ENCODE measurements around the gene TNFRSF9. TPM values are rescaled to one million over a fixed set of nuclear protein-coding genes. Genes with fewer than 3 reads are reported as not detected.

TNFRSF9 gene
- polyA plus RNA-seq, 1 donor from 2014 or later, result not detected

DNA sequence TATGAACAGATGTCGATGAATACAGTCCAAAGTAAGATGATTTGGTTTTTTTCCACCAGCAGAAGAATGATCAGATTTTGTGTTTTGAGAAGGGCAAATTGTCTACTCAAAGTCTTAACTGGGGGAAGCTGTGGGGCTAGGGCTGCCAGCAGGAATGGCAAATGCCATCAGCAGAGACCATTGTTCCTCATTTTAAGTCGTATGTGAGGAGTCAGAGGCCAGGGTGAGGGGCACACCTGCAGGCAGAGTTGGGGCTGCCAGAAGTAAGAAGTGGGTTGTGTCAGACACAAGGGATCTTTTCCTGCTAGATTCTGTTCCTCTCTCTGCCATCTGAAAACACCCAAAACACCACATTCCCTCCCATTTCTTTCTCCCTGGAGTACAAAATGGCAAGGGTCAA is 29.6 kb upstream of the TNFRSF9 start:
- Histone ChIP-seq H3K9me3 (ENCODE audit: low read length) (no peaks in the 10 kb centered on the region), H4K20me1 (ENCODE audit: insufficient read depth) (no peaks in the 10 kb centered on the region), H3K79me2 (replicated peaks; ENCODE audit: insufficient read depth, low read length) (peaks cover 8% of the 10 kb centered on the region), H3K4me2 (ENCODE audit: low read length) (no peak overlapping the region), H3K36me3 (ENCODE audit: insufficient read depth, low read length) (peaks cover 13% of the 10 kb centered on the region), H3K9me2 (ENCODE audit: insufficient read depth, low read length) (no peaks in the 10 kb centered on the region), H3K9ac (ENCODE audit: low read length) (no peak overlapping the region), H3K27me3 (ENCODE audit: insufficient read depth, low read depth, low read length) (no peaks in the 10 kb centered on the region), H2AFZ (ENCODE audit: low read depth, low read length) (no peak overlapping the region), H3K4me3 (ENCODE audit: low read length) (no peak overlapping the region), H3K27ac (ENCODE audit: low read length) (no peak overlapping the region), H3F3A (ENCODE audit: insufficient read depth, low read length, poor library complexity, severe bottlenecking) (no peaks in the 10 kb centered on the region)
- TF ChIP-seq SMC3 (conservative IDR thresholded peaks at IDR 0.05; ENCODE audit: poor library complexity), result no peak
- TF ChIP-seq EP300 (conservative IDR thresholded peaks at IDR 0.05; ENCODE audit: poor library complexity, severe bottlenecking), result no peak
- no peak for TF ChIP-seq TAF1 (IDR thresholded peaks at IDR 0.05; ENCODE audit: low read depth)
- TF ChIP-seq, protein P1, sequence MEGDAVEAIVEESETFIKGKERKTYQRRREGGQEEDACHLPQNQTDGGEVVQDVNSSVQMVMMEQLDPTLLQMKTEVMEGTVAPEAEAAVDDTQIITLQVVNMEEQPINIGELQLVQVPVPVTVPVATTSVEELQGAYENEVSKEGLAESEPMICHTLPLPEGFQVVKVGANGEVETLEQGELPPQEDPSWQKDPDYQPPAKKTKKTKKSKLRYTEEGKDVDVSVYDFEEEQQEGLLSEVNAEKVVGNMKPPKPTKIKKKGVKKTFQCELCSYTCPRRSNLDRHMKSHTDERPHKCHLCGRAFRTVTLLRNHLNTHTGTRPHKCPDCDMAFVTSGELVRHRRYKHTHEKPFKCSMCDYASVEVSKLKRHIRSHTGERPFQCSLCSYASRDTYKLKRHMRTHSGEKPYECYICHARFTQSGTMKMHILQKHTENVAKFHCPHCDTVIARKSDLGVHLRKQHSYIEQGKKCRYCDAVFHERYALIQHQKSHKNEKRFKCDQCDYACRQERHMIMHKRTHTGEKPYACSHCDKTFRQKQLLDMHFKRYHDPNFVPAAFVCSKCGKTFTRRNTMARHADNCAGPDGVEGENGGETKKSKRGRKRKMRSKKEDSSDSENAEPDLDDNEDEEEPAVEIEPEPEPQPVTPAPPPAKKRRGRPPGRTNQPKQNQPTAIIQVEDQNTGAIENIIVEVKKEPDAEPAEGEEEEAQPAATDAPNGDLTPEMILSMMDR (IDR thresholded peaks at IDR 0.05; ENCODE audit: poor library complexity, severe bottlenecking), result no peak
- TF ChIP-seq EZH2 (IDR thresholded peaks at IDR 0.05; ENCODE audit: borderline replicate concordance, insufficient read depth, low read length, poor library complexity, severe bottlenecking), result no peak
- no peak for TF ChIP-seq MXI1 (conservative IDR thresholded peaks at IDR 0.05; ENCODE audit: poor library complexity, severe bottlenecking)
- TF ChIP-seq POLR2AphosphoS5 (IDR thresholded peaks at IDR 0.05), result no peak
- TF ChIP-seq RAD21 (conservative IDR thresholded peaks at IDR 0.05), result no peak
- TF ChIP-seq, protein P2, sequence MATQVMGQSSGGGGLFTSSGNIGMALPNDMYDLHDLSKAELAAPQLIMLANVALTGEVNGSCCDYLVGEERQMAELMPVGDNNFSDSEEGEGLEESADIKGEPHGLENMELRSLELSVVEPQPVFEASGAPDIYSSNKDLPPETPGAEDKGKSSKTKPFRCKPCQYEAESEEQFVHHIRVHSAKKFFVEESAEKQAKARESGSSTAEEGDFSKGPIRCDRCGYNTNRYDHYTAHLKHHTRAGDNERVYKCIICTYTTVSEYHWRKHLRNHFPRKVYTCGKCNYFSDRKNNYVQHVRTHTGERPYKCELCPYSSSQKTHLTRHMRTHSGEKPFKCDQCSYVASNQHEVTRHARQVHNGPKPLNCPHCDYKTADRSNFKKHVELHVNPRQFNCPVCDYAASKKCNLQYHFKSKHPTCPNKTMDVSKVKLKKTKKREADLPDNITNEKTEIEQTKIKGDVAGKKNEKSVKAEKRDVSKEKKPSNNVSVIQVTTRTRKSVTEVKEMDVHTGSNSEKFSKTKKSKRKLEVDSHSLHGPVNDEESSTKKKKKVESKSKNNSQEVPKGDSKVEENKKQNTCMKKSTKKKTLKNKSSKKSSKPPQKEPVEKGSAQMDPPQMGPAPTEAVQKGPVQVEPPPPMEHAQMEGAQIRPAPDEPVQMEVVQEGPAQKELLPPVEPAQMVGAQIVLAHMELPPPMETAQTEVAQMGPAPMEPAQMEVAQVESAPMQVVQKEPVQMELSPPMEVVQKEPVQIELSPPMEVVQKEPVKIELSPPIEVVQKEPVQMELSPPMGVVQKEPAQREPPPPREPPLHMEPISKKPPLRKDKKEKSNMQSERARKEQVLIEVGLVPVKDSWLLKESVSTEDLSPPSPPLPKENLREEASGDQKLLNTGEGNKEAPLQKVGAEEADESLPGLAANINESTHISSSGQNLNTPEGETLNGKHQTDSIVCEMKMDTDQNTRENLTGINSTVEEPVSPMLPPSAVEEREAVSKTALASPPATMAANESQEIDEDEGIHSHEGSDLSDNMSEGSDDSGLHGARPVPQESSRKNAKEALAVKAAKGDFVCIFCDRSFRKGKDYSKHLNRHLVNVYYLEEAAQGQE (IDR thresholded peaks at IDR 0.05; ENCODE audit: borderline replicate concordance), result no peak

DNA sequence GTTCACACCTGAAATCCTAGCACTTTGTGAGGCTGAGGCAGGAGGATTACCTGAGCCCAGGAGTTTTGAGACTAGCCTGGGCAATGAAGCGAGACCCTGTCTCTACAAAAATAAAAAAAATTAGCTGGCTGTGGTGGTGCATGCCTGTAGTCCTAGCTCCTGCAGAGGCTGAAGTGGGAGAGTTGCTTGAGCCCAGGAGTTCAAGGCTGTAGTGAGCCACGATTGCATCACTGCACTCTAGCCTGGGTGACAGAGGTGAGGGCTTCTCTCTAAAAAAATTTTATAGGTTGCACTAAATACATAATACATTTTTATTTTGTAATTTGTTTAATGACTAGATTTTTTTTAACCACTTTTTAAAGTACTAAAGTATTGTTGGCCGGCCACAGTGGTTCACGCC is 27.0 kb upstream of the TNFRSF9 start:
- H3K9ac ChIP-seq (ENCODE audit: low read length), result no peak overlapping the region
- peaks cover 13% of the 10 kb centered on the region for H3K36me3 ChIP-seq (ENCODE audit: insufficient read depth, low read length)
- H3K27me3 ChIP-seq (ENCODE audit: insufficient read depth, low read depth, low read length), result no peaks in the 10 kb centered on the region
- no peaks in the 10 kb centered on the region for H3K9me3 ChIP-seq (ENCODE audit: low read length)
- H3K9me2 ChIP-seq (ENCODE audit: insufficient read depth, low read length), result no peaks in the 10 kb centered on the region
- TF ChIP-seq POLR2AphosphoS5 (IDR thresholded peaks at IDR 0.05) (no peak), SMC3 (conservative IDR thresholded peaks at IDR 0.05; ENCODE audit: poor library complexity) (no peak), MXI1 (conservative IDR thresholded peaks at IDR 0.05; ENCODE audit: poor library complexity, severe bottlenecking) (no peak), TAF1 (IDR thresholded peaks at IDR 0.05; ENCODE audit: low read depth) (no peak), EP300 (conservative IDR thresholded peaks at IDR 0.05; ENCODE audit: poor library complexity, severe bottlenecking) (no peak), RAD21 (conservative IDR thresholded peaks at IDR 0.05) (no peak), EZH2 (IDR thresholded peaks at IDR 0.05; ENCODE audit: borderline replicate concordance, insufficient read depth, low read length, poor library complexity, severe bottlenecking) (no peak)
- TF ChIP-seq, protein P2 (IDR thresholded peaks at IDR 0.05; ENCODE audit: borderline replicate concordance), result no peak
- TF ChIP-seq, protein P1 (IDR thresholded peaks at IDR 0.05; ENCODE audit: poor library complexity, severe bottlenecking), result no peak
- no peak overlapping the region for H2AFZ ChIP-seq (ENCODE audit: low read depth, low read length)
- no peak overlapping the region for H3K27ac ChIP-seq (ENCODE audit: low read length)
- H4K20me1 ChIP-seq (ENCODE audit: insufficient read depth), result no peaks in the 10 kb centered on the region
- no peaks in the 10 kb centered on the region for H3F3A ChIP-seq (ENCODE audit: insufficient read depth, low read length, poor library complexity, severe bottlenecking)
- no peak overlapping the region for H3K4me3 ChIP-seq (ENCODE audit: low read length)
- peaks cover 13% of the 10 kb centered on the region for H3K79me2 ChIP-seq (replicated peaks; ENCODE audit: insufficient read depth, low read length)
- H3K4me2 ChIP-seq (ENCODE audit: low read length), result no peak overlapping the region
